DND-41 (cell line): ENCODE results near the gene TINAGL1.

Source experiments
- EZH2 ChIP-seq: IDR thresholded peaks from 3 replicates; pipeline ENCODE4 v1.6.1; 2012; ENCODE audit warnings: borderline replicate concordance, low read depth, mild to moderate bottlenecking, moderate library complexity, low read length, inconsistent platforms; ENCODE audit not compliant: severe bottlenecking
- TF ChIP-seq, protein P1 (sequence below): IDR thresholded peaks from 2 replicates; pipeline ENCODE4 v1.5.1; 2012; ENCODE audit warnings: borderline replicate concordance, low read length, moderate library complexity, mild to moderate bottlenecking; ENCODE audit not compliant: poor library complexity, severe bottlenecking; ENCODE audit errors: extremely low read depth

DNA sequence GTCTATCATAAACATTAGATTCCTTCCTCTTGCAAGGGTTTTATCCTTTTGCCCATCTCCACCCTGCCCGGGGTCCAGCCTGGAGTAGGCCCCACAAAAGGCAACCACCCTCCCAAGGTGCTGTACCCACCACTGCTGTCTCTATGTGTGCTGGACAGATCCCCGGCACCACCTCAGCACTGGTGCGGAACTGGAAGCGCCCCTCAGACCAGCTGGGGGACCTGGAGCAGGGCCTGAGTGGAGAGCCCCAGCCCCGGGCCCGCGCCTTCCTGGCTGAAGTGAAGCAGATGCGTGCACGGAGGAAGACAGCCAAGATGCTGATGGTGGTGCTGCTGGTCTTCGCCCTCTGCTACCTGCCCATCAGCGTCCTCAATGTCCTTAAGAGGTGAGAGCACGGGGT, 47.0 kb downstream of the TINAGL1 start:
- TF ChIP-seq EZH2 = no peak
- TF ChIP-seq, protein P1, sequence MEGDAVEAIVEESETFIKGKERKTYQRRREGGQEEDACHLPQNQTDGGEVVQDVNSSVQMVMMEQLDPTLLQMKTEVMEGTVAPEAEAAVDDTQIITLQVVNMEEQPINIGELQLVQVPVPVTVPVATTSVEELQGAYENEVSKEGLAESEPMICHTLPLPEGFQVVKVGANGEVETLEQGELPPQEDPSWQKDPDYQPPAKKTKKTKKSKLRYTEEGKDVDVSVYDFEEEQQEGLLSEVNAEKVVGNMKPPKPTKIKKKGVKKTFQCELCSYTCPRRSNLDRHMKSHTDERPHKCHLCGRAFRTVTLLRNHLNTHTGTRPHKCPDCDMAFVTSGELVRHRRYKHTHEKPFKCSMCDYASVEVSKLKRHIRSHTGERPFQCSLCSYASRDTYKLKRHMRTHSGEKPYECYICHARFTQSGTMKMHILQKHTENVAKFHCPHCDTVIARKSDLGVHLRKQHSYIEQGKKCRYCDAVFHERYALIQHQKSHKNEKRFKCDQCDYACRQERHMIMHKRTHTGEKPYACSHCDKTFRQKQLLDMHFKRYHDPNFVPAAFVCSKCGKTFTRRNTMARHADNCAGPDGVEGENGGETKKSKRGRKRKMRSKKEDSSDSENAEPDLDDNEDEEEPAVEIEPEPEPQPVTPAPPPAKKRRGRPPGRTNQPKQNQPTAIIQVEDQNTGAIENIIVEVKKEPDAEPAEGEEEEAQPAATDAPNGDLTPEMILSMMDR = no peak
